ENCODE data around the gene TCP11L1. TPM values are rescaled to one million over a fixed set of nuclear protein-coding genes. Genes with fewer than 3 reads are reported as not detected.

TCP11L1 gene
- total and polyA plus RNA-seq, 4 donors, result 2.9 to 11.7 (median 6.9) TPM

DNA sequence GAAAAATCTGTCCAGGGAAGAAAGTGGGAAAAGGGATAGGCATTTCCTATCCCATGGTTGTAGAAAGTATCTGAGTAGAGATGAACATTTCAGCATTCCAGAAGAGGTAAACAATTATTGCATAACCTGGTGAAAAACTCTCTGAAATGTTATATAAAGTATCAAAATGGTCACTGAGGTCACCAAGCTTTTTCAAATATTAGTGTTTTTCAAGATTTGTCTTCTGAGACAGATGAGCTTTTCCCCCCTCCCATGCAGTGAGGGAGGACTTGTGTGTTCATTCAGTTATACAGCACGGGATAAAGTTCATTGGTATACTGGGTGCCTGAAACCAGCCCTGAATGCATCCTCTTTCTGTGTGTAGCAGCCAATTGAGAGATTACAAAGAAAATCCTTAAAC, 25.6 kb upstream of the TCP11L1 start:
- Histone ChIP-seq H3K4me3 (ENCODE audit: low read depth in 1 of 3, low read length in 3 of 3) (no peak overlapping the region), H3K27me3 (ENCODE audit: control insufficient read depth in 4 of 4, insufficient read depth in 4 of 4, low read length in 3 of 4) (no peaks in the 10 kb centered on the region), H3K27ac (ENCODE audit: low read depth in 1 of 2, low read length in 2 of 2) (peak overlapping the region; percentile 19 to 43), H3K9me3 (ENCODE audit: control insufficient read depth in 4 of 4, low read length in 3 of 4) (no peaks in the 10 kb centered on the region), H3K9ac (ENCODE audit: low read depth in 1 of 2, low read length in 2 of 2) (no peak overlapping the region), H3K36me3 (ENCODE audit: control insufficient read depth in 4 of 4, insufficient read depth in 3 of 4, low read depth in 1 of 4, low read length in 3 of 4) (no peaks in the 10 kb centered on the region), H3K4me1 (ENCODE audit: control insufficient read depth in 4 of 4, insufficient read depth in 4 of 4, low read length in 3 of 4) (peaks cover 5 to 44% (median 22%) of the 10 kb centered on the region in 4 donors)
- TF ChIP-seq YY1 (IDR thresholded peaks at IDR 0.05), result peak; percentile 42
- TF ChIP-seq RXRA (IDR thresholded peaks at IDR 0.05), result peak in 1 of 2 donors; percentile 29
- peak; percentile 31 to 49 for TF ChIP-seq HNF4A (conservative IDR thresholded peaks at IDR 0.05)
- no peak for TF ChIP-seq ATF3 (IDR thresholded peaks at IDR 0.05)
- TF ChIP-seq, protein P1, sequence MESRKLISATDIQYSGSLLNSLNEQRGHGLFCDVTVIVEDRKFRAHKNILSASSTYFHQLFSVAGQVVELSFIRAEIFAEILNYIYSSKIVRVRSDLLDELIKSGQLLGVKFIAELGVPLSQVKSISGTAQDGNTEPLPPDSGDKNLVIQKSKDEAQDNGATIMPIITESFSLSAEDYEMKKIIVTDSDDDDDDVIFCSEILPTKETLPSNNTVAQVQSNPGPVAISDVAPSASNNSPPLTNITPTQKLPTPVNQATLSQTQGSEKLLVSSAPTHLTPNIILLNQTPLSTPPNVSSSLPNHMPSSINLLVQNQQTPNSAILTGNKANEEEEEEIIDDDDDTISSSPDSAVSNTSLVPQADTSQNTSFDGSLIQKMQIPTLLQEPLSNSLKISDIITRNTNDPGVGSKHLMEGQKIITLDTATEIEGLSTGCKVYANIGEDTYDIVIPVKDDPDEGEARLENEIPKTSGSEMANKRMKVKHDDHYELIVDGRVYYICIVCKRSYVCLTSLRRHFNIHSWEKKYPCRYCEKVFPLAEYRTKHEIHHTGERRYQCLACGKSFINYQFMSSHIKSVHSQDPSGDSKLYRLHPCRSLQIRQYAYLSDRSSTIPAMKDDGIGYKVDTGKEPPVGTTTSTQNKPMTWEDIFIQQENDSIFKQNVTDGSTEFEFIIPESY (IDR thresholded peaks at IDR 0.05), result no peak
- TF ChIP-seq, protein P2, sequence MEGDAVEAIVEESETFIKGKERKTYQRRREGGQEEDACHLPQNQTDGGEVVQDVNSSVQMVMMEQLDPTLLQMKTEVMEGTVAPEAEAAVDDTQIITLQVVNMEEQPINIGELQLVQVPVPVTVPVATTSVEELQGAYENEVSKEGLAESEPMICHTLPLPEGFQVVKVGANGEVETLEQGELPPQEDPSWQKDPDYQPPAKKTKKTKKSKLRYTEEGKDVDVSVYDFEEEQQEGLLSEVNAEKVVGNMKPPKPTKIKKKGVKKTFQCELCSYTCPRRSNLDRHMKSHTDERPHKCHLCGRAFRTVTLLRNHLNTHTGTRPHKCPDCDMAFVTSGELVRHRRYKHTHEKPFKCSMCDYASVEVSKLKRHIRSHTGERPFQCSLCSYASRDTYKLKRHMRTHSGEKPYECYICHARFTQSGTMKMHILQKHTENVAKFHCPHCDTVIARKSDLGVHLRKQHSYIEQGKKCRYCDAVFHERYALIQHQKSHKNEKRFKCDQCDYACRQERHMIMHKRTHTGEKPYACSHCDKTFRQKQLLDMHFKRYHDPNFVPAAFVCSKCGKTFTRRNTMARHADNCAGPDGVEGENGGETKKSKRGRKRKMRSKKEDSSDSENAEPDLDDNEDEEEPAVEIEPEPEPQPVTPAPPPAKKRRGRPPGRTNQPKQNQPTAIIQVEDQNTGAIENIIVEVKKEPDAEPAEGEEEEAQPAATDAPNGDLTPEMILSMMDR (IDR thresholded peaks at IDR 0.05; ENCODE audit: low read depth, low read length, missing input control), result no peak
- peak; percentile 5 for TF ChIP-seq SP1 (IDR thresholded peaks at IDR 0.05)
- 21% methylated on average over 1 of the region's 1 CpG for WGBS
- no peak for DNase-seq (ENCODE audit: low spot score)

- 2% methylated on average over 89 of the region's 89 CpGs for WGBS
- TF ChIP-seq, protein P1 (IDR thresholded peaks at IDR 0.05), result no peak
- TF ChIP-seq TAF1 (conservative IDR thresholded peaks at IDR 0.05) (peak; percentile 81), YY1 (IDR thresholded peaks at IDR 0.05) (peak; percentile 62), REST (IDR thresholded peaks at IDR 0.05) (peak; percentile 78), RXRA (IDR thresholded peaks at IDR 0.05) (peak in 1 of 2 donors; percentile 31), FOXA2 (IDR thresholded peaks at IDR 0.05) (no peak), HNF4A (conservative IDR thresholded peaks at IDR 0.05) (peak; percentile 40 to 56), EGR1 (IDR thresholded peaks at IDR 0.05; ENCODE audit: low read depth in 2 of 2) (peak in 1 of 2 donors; percentile 49), SP1 (IDR thresholded peaks at IDR 0.05) (peak; percentile 58), HNF4G (IDR thresholded peaks at IDR 0.05) (no peak), ATF3 (IDR thresholded peaks at IDR 0.05) (no peak), JUND (IDR thresholded peaks at IDR 0.05) (no peak), MAX (IDR thresholded peaks at IDR 0.05) (no peak), NR2F2 (IDR thresholded peaks at IDR 0.05) (no peak), RAD21 (IDR thresholded peaks at IDR 0.05) (peak in 1 of 2 donors; percentile 21)
Observed at GRCh38 chr11:33015621-33016551, 23.5 kb upstream of the TCP11L1 start, which contains the start of gene DEPDC7. Gene DEPDC7, plus strand, starts transcription at chr11:33015878. Its CDS starts 78 bp downstream, at chr11:33015956.

More at GRCh38 chr11:33015621-33016551, 23.5 kb upstream of the TCP11L1 start, which contains the start of gene DEPDC7:
- peak; percentile 91 for DNase-seq (ENCODE audit: low spot score)
- H3K27ac ChIP-seq (ENCODE audit: low read depth in 1 of 2, low read length in 2 of 2), result peak within 1 kb of the TSS; percentile 74 to 75
- no peaks in the 10 kb centered on the region for H3K36me3 ChIP-seq (ENCODE audit: control insufficient read depth in 4 of 4, insufficient read depth in 3 of 4, low read depth in 1 of 4, low read length in 3 of 4)
- peaks cover 7 to 51% (median 29%) of the 10 kb centered on the region in 4 donors for H3K4me1 ChIP-seq (ENCODE audit: control insufficient read depth in 4 of 4, insufficient read depth in 4 of 4, low read length in 3 of 4)
- H3K9ac ChIP-seq (ENCODE audit: low read depth in 1 of 2, low read length in 2 of 2), result peak within 1 kb of the TSS; percentile 93 to 98
- H3K27me3 ChIP-seq (ENCODE audit: control insufficient read depth in 4 of 4, insufficient read depth in 4 of 4, low read length in 3 of 4), result no peaks in the 10 kb centered on the region
- peak within 1 kb of the TSS; percentile 69 to 98 (median 93) for H3K4me3 ChIP-seq (ENCODE audit: low read depth in 1 of 3, low read length in 3 of 3)
- H3K9me3 ChIP-seq (ENCODE audit: control insufficient read depth in 4 of 4, low read length in 3 of 4), result no peaks in the 10 kb centered on the region

All from liver (tissue), 9 donors.